Panc1 (cell line): ENCODE data around the gene CELA1. TPM values are rescaled to one million over a fixed set of nuclear protein-coding genes. Genes with fewer than 3 reads are reported as not detected.

Experiments
- ATAC-seq: fragments of 200-7000 bp; cut with Tn5 transposase; 2 replicates; pipeline ENCODE4 v1.9.1; 2020; ENCODE audit warnings: mild to moderate bottlenecking, moderate library complexity
- BruUV-seq: library from RNA; stranded (reverse); fragments of 400-500 nt; replicated peaks from 2 replicates; lab custom pipeline; 2021; lab: Mats Ljungman, UMichigan
- CTCF ChIA-PET: fragments of 300-600 bp; sonication (Branson Sonifier 250); formaldehyde crosslinking; loops from one replicate; lab custom pipeline; 2022; ENCODE audit warnings: antibody characterized with exemption; lab: Charles Lee
- POLR2A ChIA-PET: fragments of 300-600 bp; sonication (Branson Sonifier 250); formaldehyde crosslinking; loops from one replicate; lab custom pipeline; 2022; ENCODE audit warnings: antibody characterized with exemption; lab: Charles Lee
- DNase-seq: peaks from one replicate; pipeline ENCODE4 v3.0.0-alpha.2; 2010; ENCODE audit warnings: low read depth, low spot score
- H3K27ac ChIP-seq: 2 replicates; pipeline ENCODE4 v1.5.1; 2011; ENCODE audit warnings: mild to moderate bottlenecking, low read length, inconsistent platforms
- H3K27me3 ChIP-seq: fragments of 200-500 bp; sonication (Bioruptor generic); 2 replicates; pipeline ENCODE4 v1.6.0; 2014; ENCODE audit warnings: low read length, inconsistent platforms; ENCODE audit not compliant: control insufficient read depth, insufficient read depth
- H3K36me3 ChIP-seq: fragments of 200-500 bp; sonication (Bioruptor generic); 2 replicates; pipeline ENCODE4 v1.5.1; 2014; ENCODE audit warnings: inconsistent platforms, mild to moderate bottlenecking, low read length, moderate library complexity; ENCODE audit not compliant: control insufficient read depth, insufficient read depth
- H3K4me1 ChIP-seq: 2 replicates; pipeline ENCODE4 v1.5.1; 2011; ENCODE audit warnings: inconsistent platforms, mild to moderate bottlenecking, low read length, moderate library complexity; ENCODE audit not compliant: control insufficient read depth, insufficient read depth
- H3K4me3 ChIP-seq, 2 experiments: 2 replicates each; pipeline ENCODE4 v1.5.1; 2011 to 2012; ENCODE audit warnings: low read depth in 2 of 2, low read length in 2 of 2, mild to moderate bottlenecking in 2 of 2, inconsistent platforms in 1 of 2, moderate library complexity in 1 of 2
- H3K9me3 ChIP-seq: fragments of 200-500 bp; sonication (Bioruptor generic); 2 replicates; pipeline ENCODE4 v1.5.1; 2014; ENCODE audit warnings: low read depth, mild to moderate bottlenecking, inconsistent platforms, low read length, moderate library complexity; ENCODE audit not compliant: control insufficient read depth, insufficient read depth
- POLR2AphosphoS5 ChIP-seq: IDR thresholded peaks from 2 replicates; pipeline ENCODE4 v1.6.1; 2012; ENCODE audit warnings: mild to moderate bottlenecking, low read depth, low read length, moderate library complexity
- SIN3A ChIP-seq: IDR thresholded peaks from 2 replicates; pipeline ENCODE4 v1.6.1; 2012; ENCODE audit warnings: low read depth, mild to moderate bottlenecking, low read length, moderate library complexity, borderline replicate concordance; ENCODE audit not compliant: insufficient read depth
- TCF7L2 ChIP-seq: IDR thresholded peaks from 2 replicates; pipeline ENCODE4 v1.6.1; 2011; ENCODE audit warnings: mild to moderate bottlenecking, low read depth, low read length, inconsistent platforms
- in situ Hi-C: cut with HindIII; loops from 2 replicates; pipeline ENCODE4 v1.10.0; 2016; ENCODE audit warnings: low sequenced_read_pairs, low pct_unique_long_range_greater_than_20kb
- intact Hi-C: fragments of 100-400 bp; cut with micrococcal nuclease; formaldehyde crosslinking; loops from one replicate; pipeline ENCODE4 v1.10.0; 2022; ENCODE audit not compliant: unreplicated experiment
- total RNA-seq: library from RNA; stranded (reverse); gene quantifications from one replicate; pipeline ENCODE4 v1.2.1, GENCODE V29; 2021; ENCODE audit not compliant: unreplicated experiment
- TF ChIP-seq, protein P1 (sequence below), 2 experiments: IDR thresholded peaks; 2 replicates each; pipeline ENCODE4 v1.6.1; 2011 to 2012; ENCODE audit warnings: low read depth in 2 of 2, control low read depth in 1 of 2, low read length in 1 of 2, mild to moderate bottlenecking in 1 of 2, moderate library complexity in 1 of 2; ENCODE audit not compliant: insufficient read depth in 1 of 2
- TF ChIP-seq, protein P2 (sequence below): fragments of 450-650 bp; IDR thresholded peaks from 2 replicates; pipeline ENCODE4 v1.5.1; 2017; ENCODE audit warnings: mild to moderate bottlenecking

The CELA1 gene
- total RNA-seq, 1 experiment from 2014 or later, result not detected

DNA sequence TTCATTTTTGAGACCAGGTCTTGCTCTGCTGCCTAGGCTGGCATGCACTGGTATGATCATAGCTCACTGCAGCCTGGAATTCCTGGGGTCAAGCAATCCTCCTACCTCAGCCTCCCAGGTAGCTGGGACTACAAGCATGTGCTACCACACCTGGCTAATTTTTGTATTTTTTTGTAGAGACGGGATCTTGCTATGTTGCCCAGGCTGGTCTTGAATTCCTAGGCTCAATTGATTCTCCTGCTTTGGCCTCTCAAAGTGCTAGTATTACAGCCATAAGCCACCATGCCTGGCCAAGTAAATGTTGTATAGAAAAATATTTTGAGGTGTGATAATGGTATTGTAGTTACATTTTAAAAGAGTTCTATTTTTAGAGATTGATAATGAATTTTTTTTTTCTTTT, 35.1 kb downstream of the CELA1 start:
- BruUV-seq, result no TSS peak
- CTCF ChIA-PET, result no interaction called here

DNA sequence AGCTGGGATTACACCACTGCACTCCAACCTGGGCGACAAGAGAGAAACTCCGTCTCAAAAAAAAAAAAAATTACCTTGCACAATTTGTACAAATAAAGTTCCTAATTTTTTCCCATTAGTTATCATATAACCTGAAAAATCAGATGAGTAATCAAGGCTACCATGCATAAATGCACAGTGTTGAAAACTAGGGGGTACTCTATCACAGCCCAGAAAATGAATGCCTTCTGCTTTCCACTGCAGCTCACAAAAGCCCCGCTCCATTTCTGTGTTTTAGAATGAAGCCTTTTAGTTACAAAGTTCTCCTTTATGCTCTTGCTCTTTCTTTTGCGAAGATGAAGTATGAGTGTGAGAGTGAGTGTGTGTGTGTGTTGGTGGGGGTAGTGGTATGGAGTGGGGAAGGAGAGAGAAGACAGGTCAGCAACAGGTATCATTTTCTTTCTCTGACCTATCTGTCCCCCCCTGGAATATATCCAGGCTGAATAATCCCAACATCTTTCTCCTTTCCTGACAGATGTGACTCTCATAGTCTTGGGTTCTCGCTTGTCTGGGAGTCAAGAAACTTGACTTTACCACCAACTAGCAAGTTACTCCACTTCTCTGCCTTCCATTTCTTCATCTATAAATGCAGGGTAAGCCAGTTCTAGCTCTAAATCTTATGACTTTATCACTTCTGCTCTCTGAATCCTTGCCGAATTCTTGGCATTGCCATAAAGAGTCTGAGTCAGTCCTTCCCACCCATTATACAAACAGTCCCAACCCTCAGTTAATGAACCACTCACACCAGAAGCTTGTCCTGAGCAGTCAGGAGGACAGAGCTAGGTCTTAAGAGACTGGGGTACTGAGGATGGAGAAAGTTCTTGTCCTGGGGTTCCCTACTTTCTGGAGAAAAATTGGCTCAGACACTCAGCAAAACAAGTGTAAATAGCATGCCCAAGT, 38.6 kb downstream of the CELA1 start:
- BruUV-seq, result no TSS peak
- H3K36me3 ChIP-seq, result no peaks in the 10 kb centered on the region
- no peaks in the 10 kb centered on the region for H3K9me3 ChIP-seq
- ATAC-seq (peak; percentile 91), DNase-seq (peak; percentile 87)
- no peak overlapping the region for H3K4me3 ChIP-seq
- no peak overlapping the region for H3K27ac ChIP-seq
- H3K27me3 ChIP-seq, result no peaks in the 10 kb centered on the region
- TF ChIP-seq TCF7L2 (no peak), SIN3A (no peak), POLR2AphosphoS5 (no peak)
- TF ChIP-seq, protein P1, sequence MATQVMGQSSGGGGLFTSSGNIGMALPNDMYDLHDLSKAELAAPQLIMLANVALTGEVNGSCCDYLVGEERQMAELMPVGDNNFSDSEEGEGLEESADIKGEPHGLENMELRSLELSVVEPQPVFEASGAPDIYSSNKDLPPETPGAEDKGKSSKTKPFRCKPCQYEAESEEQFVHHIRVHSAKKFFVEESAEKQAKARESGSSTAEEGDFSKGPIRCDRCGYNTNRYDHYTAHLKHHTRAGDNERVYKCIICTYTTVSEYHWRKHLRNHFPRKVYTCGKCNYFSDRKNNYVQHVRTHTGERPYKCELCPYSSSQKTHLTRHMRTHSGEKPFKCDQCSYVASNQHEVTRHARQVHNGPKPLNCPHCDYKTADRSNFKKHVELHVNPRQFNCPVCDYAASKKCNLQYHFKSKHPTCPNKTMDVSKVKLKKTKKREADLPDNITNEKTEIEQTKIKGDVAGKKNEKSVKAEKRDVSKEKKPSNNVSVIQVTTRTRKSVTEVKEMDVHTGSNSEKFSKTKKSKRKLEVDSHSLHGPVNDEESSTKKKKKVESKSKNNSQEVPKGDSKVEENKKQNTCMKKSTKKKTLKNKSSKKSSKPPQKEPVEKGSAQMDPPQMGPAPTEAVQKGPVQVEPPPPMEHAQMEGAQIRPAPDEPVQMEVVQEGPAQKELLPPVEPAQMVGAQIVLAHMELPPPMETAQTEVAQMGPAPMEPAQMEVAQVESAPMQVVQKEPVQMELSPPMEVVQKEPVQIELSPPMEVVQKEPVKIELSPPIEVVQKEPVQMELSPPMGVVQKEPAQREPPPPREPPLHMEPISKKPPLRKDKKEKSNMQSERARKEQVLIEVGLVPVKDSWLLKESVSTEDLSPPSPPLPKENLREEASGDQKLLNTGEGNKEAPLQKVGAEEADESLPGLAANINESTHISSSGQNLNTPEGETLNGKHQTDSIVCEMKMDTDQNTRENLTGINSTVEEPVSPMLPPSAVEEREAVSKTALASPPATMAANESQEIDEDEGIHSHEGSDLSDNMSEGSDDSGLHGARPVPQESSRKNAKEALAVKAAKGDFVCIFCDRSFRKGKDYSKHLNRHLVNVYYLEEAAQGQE (IDR thresholded peaks at IDR 0.05; ENCODE audit: insufficient read depth in 1 of 2, low read depth in 2 of 2, low read length in 1 of 2), result no peak
- POLR2A ChIA-PET, result no interaction called here
- CTCF ChIA-PET, result no interaction called here
- in situ Hi-C loops (no loop called here), intact Hi-C loops (no loop called here)
- H3K4me1 ChIP-seq, result no peaks in the 10 kb centered on the region

More for the DNA sequence above, 35.1 kb downstream of the CELA1 start:
- Histone ChIP-seq H3K27ac (no peak overlapping the region), H3K36me3 (no peaks in the 10 kb centered on the region), H3K9me3 (no peaks in the 10 kb centered on the region), H3K4me1 (no peaks in the 10 kb centered on the region), H3K27me3 (no peaks in the 10 kb centered on the region), H3K4me3 (no peak overlapping the region)
- TF ChIP-seq, protein P1 (IDR thresholded peaks at IDR 0.05; ENCODE audit: insufficient read depth in 1 of 2, low read depth in 2 of 2, low read length in 1 of 2), result no peak
- no peak for TF ChIP-seq POLR2AphosphoS5
- no peak for TF ChIP-seq TCF7L2
- TF ChIP-seq, protein P2, sequence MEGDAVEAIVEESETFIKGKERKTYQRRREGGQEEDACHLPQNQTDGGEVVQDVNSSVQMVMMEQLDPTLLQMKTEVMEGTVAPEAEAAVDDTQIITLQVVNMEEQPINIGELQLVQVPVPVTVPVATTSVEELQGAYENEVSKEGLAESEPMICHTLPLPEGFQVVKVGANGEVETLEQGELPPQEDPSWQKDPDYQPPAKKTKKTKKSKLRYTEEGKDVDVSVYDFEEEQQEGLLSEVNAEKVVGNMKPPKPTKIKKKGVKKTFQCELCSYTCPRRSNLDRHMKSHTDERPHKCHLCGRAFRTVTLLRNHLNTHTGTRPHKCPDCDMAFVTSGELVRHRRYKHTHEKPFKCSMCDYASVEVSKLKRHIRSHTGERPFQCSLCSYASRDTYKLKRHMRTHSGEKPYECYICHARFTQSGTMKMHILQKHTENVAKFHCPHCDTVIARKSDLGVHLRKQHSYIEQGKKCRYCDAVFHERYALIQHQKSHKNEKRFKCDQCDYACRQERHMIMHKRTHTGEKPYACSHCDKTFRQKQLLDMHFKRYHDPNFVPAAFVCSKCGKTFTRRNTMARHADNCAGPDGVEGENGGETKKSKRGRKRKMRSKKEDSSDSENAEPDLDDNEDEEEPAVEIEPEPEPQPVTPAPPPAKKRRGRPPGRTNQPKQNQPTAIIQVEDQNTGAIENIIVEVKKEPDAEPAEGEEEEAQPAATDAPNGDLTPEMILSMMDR, result no peak
- no peak for TF ChIP-seq SIN3A
- in situ Hi-C loops, result no loop called here
- DNase-seq, result no peak
- ATAC-seq, result no peak
- intact Hi-C loops, result no loop called here
- POLR2A ChIA-PET, result no interaction called here
